Left kidney (tissue), 1 donor: Measurements from ENCODE around the gene FAM222A. TPM values are rescaled to one million over a fixed set of nuclear protein-coding genes. Genes with fewer than 3 reads are reported as not detected.

ENCODE experiments used
- polyA plus RNA-seq: library from polyadenylated mRNA; unstranded; fragments of 120-200 nt; gene quantifications from one replicate; pipeline ENCODE4 v1.2.1, GENCODE V29; 2013; ENCODE audit not compliant: insufficient read length

Gene FAM222A
- polyA plus RNA-seq, 1 donor, result 6.5 TPM

Other genes with a start within 250 kb of the FAM222A start
- gene KCTD10, start 236.5 kb upstream of the FAM222A start, polyA plus RNA-seq, result 51.9 TPM
- gene UBE3B, start 236.2 kb upstream of the FAM222A start, polyA plus RNA-seq, result 38.7 TPM
- 35.2 TPM for gene MMAB, start 140.3 kb upstream of the FAM222A start, polyA plus RNA-seq
- 18.1 TPM for gene MVK, start 140.0 kb upstream of the FAM222A start, polyA plus RNA-seq
- gene TRPV4, start 119.6 kb downstream of the FAM222A start, polyA plus RNA-seq, result 16.5 TPM
- gene GLTP, start 166.7 kb downstream of the FAM222A start, polyA plus RNA-seq, result 34.2 TPM
- gene TCHP, start 186.4 kb downstream of the FAM222A start, polyA plus RNA-seq, result 32.3 TPM